Activated CD8-positive, alpha-beta memory T cell treated with anti-CD3 and anti-CD28 coated beads, Interleukin-2, amount 50 U/mL, for 1 hour (primary cell): ENCODE data around the gene NKX2-2.
"Not testable (repeated sequence)": the region's sequence is repeated elsewhere in the genome, so short reads cannot be mapped to it uniquely, and the experiment has no call there.

Experiments used
- DNase-seq: peaks from one replicate; pipeline ENCODE4 v3.0.0-alpha.2; 2020; ENCODE audit errors: extremely low read depth

Gene NKX2-2

GRCh38 chr20:21508230-21509078 lies 5.4 kb downstream of the NKX2-2 start:
- no peak for DNase-seq

GRCh38 chr20:21507400-21508229 lies 6.2 kb downstream of the NKX2-2 start:
- DNase-seq, result no peak

GRCh38 chr20:21505810-21506530 lies 7.9 kb downstream of the NKX2-2 start:
- no peak for DNase-seq

GRCh38 chr20:21505161-21505809 lies 8.6 kb downstream of the NKX2-2 start:
- no peak for DNase-seq

GRCh38 chr20:21504323-21504722 lies 9.5 kb downstream of the NKX2-2 start:
- no peak for DNase-seq

GRCh38 chr20:21503345-21503744 lies 10.5 kb downstream of the NKX2-2 start:
- DNase-seq, result no peak

GRCh38 chr20:21501184-21501583 lies 12.7 kb downstream of the NKX2-2 start:
- DNase-seq, result no peak

GRCh38 chr20:21500599-21500998 lies 13.3 kb downstream of the NKX2-2 start:
- DNase-seq, result no peak

- no peak for DNase-seq
Observed at GRCh38 chr20:21499641-21500040, 14.2 kb downstream of the NKX2-2 start.

GRCh38 chr20:21498635-21499034 lies 15.2 kb downstream of the NKX2-2 start:
- DNase-seq, result no peak

- DNase-seq, result no peak
Observed at GRCh38 chr20:21498195-21498594, 15.7 kb downstream of the NKX2-2 start.

GRCh38 chr20:21496452-21496851 lies 17.4 kb downstream of the NKX2-2 start:
- DNase-seq, result no peak

- DNase-seq, result no peak
Observed at GRCh38 chr20:21493049-21493448, 20.8 kb downstream of the NKX2-2 start.

- no peak for DNase-seq
Observed at GRCh38 chr20:21490105-21490504, 23.8 kb downstream of the NKX2-2 start.

GRCh38 chr20:21480144-21480543 lies 33.7 kb downstream of the NKX2-2 start:
- DNase-seq, result not testable (repeated sequence)

GRCh38 chr20:21465799-21466198 lies 48.1 kb downstream of the NKX2-2 start:
- no peak for DNase-seq

- DNase-seq, result no peak
Observed at GRCh38 chr20:21464916-21465315, 48.9 kb downstream of the NKX2-2 start.
